Heart left ventricle (tissue), 13 donors: ENCODE data around the gene SIGLEC10.

Experiments used
- CTCF ChIP-seq, 12 donors: fragments of 200-600 bp; sonication (generic) in 4 of 12; IDR thresholded peaks; one replicate each; pipeline versions ENCODE4 v1.5.0 to v1.8.0; 2018 to 2022; ENCODE audit warnings: antibody characterized with exemption in 12 of 12, mild to moderate bottlenecking in 5 of 12
- POLR2A ChIP-seq, 2 donors: fragments of 450-650 bp; IDR thresholded peaks; one replicate each; pipeline ENCODE4 v1.6.1; 2017; ENCODE audit warnings: antibody characterized with exemption in 2 of 2, mild to moderate bottlenecking in 2 of 2, moderate library complexity in 2 of 2
- donor health status: ischemic (EF 13 %, LVEDD 7.1; RV severe dilation, severe dysfunction).
- donor health status: DM: no; HTN: yes; CAD: no.
- donor health status: DM: no; HTN: no; CAD: no.
- donor health status: ischemic (EF 25% LVEDD 6.9; RV normal size, moderate dysfunction).
- donor health status: ischemic (EF 25% LVEDD 5.7; RV mildly dilated, moderate dysfunction).
- donor health status: ischemic (EF 35%, LVEDD 5.7; RV mildly dilated, moderate dysfunction).
- donor health status: nonischemic (EF 11% LVEDD 7.7; RV severe dilation, severe dysfunction).
- donor health status: DM: yes; HTN: yes; CAD: no.
- donor health status: PGD.
- donor health status: ischemic (EF 29% LVEDD 5.4; RV normal size, mild dysfunction).
- donor health status: nonischemic (EF 23%, LVEDD 6.1; RV moderate dilation, normal function).

- TF ChIP-seq POLR2A (IDR thresholded peaks at IDR 0.05) (no peak), CTCF (IDR thresholded peaks at IDR 0.05) (peak in 6 of 12 donors; percentile 6 to 34 (median 24))
Measured at GRCh38 chr19:51439021-51439465, 21.6 kb upstream of the SIGLEC10 start.
